Measurements from ENCODE around the gene UBXN10.

UBXN10 gene

GRCh38 chr1:20152599-20152930, 33.3 kb upstream of the UBXN10 start:
- no peak for DNase-seq

DNA sequence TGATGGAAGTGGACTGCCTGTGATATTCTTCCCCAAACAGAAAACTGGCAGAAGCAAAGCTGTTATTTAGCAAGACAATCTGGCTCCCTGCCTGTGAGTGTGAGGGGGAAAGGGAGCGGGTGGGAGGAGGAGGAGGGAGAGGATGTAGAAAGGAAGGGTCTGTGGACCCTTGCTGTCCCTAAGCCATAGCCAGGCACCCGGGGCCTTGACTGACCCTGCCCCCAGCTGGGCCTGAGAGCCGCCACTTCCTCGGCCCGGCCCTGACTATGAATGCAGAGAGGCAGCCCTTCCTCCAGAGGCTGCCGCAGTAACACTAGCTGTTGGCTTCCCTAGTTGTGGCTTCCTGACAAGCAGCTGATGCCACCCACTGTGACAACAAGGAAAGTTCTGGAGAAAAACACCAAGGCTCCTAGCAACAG, 32.9 kb upstream of the UBXN10 start:
- no peak for DNase-seq

DNA sequence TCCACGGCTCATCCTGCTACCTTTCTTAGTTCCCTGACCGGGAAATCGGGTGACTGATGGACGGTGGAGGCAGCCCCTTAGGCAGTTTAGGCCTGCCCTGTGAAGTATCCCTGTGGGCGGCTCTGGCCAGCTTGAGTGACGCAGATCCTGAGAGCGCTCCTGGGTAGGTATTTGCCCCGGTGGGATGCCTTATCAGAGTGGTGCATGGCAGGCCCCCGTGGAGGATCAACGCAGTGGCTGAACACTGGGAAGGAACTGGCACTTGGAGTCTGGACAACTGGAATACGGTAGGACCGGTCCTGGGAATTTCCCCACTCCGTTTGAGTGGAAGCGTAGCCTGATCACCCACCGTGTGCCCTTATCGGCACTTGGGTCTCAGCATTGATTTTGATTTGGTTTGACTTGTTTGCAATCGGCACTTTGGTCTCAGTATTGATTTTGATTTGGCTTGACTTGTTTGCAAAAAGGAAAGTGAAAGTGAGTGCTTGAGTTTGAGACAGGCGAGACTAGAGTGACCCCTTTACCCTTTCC, 31.5 kb upstream of the UBXN10 start:
- DNase-seq, result no peak

DNA sequence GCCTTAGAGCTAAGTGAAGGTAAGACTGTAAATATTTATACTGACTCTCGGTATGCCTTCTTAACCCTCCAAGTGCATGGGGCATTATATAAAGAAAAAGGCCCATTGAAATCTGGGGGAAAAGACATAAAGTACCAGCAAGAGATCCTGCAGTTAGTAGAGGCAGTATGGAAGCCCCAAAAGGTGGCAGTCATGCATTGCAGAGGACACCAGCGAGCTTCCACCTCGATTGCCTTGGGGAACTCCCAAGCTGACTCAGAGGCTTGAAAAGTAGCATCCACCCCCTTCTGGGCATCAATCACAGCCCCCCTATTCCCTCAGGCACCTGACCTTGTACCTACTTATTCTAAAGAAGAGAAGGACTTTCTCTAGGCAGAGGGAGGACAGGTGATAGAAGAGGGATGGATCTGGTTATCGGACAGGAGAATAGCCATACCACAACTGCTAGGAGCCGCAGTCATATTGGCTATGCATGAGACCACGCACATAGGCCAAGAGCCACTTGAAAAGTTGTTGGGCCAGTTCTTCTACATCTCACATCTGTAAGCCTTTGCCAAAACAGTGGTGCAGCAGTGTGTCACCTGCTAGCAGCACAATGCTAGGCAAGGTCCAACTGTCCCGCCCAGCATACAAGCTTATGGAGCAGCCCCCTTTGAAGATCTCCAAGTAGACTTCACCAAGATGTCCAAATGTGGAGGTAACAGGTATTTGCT, 27.4 kb upstream of the UBXN10 start:
- no peak for DNase-seq

- DNase-seq, result no peak
These were observed 25.9 kb upstream of the UBXN10 start for GRCh38 chr1:20160034-20160433.

DNA sequence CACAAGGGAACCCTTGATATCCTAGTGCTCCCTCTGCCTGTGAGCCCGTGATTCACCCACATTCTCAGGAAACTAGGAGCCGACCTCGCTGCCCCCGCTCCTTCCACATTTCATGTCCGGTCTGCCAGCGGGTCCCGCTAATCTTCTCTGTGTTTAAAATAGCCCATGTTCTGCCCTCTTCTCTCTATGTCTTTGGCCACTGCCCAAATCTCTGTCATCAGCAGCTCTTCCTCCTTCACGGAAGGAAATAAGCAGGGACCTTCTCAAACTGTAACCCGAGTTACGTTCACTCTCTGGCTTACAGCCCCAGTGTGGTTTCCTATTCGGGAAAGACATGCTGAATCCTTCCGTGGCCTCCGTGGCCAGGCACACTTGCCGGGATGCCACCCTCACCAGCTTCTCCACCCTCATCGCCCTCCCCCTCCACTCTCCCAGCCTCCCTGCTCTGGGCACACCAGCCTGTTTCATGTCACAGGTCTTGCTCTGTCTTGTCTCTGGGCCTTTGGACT, 21.1 kb upstream of the UBXN10 start:
- no peak for DNase-seq

DNA sequence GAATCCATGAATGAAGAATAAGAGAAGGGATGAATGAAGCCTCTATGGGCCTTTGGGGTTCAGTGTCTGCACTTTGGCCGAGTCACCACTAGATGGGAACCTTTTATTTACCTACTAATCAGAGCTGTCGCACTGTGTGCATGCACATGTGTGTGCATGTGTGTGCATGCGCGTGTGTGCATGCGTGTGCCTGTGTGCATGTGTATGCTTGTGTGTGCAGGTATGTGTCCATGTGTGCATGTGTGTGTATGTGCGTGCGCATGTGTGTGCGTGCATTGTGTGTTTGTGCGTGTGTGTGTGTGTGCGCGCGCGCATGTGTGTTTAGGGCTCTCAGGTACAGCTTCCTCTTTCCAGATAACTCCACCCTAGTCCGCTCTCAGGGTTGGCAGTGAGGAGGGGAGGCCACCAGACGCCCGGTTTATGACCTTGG, 20.4 kb upstream of the UBXN10 start:
- DNase-seq, result no peak

- no peak for DNase-seq
These were observed 19.8 kb upstream of the UBXN10 start for GRCh38 chr1:20166051-20166450.

DNA sequence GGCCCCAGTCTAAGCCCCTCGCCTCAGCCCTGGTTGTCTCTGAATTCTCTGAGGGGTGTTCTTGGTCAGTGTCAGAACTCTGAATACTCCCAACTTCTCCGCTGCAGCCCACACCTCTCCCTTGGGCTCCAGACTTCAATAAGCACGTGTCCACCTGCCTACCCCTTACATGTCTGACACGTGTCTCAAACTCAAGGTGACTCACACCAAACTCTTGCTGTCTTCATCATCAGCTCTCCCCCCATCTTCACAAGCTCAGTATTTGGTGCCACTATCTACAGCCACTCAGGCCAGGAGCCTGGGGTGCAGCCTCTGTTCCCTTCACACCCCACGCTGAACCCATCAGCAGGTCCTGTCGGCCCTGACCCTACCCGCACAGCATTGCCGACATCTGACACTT, 18.8 kb upstream of the UBXN10 start:
- DNase-seq, result no peak

GRCh38 chr1:20168564-20169491, 17.1 kb upstream of the UBXN10 start:
- no peak for DNase-seq

- no peak for DNase-seq
These were observed 16.0 kb upstream of the UBXN10 start for GRCh38 chr1:20169932-20170331.

DNA sequence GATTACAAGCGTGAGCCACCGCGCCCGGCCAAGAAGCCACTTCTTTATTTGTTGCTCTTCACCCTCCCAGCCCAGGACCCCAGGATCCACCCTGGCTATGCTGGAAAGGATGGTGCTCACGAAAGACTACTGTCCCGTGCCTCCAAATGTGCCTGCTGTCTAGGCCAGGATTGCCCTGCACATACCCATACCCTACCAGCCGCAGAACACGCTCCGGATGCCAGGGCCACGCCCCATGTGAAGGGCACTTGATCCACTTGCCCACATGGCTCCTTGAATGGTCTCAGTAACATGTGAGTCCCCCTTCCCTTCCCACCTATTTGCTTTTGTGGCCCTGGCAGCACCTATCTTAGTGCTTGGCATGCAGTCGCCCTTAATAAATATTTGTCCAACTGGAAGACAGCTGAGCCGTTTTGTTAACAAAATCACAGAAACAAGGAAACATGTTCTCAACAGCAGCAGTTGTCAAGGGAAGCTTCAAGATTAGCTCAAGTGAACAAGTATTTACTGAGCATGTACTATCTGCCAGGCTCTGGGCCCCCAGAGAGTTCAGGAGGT, 13.8 kb upstream of the UBXN10 start:
- DNase-seq, result no peak

DNA sequence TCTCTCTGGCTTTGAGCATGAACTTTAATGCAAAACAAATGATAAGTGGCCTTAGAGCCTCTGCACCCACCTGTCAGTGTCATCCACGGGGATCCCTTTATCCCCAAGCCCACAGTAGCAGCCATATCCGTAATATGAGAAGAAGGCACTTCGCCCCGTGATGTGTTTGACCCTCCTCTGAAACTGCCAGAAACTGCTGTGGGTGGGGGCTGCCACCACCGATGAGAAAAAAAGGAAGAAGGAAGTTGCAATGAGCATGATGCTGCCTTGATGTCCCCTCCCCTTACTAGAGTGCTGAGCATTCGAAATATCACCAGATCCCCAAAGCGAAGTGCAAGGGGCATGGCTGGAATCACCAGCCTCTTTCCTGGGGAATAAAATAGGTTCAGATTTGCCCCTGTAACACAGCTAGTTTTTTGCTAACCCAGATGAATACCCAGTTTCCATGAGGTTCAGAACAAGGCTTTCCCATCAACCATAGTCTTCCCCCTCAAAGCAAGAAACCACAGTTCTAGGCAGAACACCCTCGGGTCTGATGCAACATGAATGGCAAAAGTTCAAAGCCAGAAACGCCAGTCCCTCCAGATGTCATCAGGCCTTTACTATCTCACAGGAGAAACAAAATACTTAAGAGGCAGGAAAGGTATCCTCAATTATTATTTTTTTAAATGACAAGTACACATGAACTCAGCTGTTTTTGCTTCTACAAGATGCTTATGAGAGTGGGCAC, 10.8 kb upstream of the UBXN10 start:
- no peak for DNase-seq

GRCh38 chr1:20178634-20179370, 7.1 kb upstream of the UBXN10 start:
- DNase-seq, result no peak

- no peak for DNase-seq
These were observed 6.3 kb upstream of the UBXN10 start for GRCh38 chr1:20179371-20180128.

DNA sequence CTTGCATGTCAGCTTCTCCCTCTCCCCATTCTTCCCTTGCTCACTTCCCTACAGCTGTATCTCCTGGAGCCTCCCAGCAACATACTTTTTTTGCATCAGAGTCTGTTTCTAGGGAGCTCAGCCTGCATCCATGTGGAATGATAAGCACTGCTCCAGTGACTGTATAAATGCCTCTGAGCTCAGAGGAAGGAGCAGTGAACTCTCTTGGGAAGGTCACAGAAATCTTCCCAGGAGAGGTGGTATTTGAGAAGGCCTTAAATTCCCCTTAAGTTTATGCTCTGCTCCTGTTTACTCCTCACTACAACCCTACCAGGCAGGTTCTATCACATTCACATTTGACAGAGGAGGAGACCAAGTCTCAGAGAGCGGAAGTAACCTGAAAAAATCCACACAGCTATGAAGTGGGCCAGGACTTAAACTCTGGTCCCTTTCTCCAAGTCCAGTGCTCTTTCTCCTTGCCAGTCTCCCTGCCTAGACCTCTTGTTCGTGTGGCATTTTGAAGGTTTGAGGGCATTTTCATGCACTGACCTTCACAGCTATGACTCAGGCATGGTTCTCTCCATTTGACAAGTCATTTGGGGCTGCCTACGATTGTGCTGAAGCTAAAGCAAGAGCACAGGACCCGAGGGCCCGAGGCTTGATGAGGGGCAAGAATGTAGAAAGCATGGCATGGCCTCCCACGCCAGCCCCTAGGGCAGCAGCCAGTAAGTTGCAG, 5.6 kb upstream of the UBXN10 start:
- DNase-seq, result no peak

DNA sequence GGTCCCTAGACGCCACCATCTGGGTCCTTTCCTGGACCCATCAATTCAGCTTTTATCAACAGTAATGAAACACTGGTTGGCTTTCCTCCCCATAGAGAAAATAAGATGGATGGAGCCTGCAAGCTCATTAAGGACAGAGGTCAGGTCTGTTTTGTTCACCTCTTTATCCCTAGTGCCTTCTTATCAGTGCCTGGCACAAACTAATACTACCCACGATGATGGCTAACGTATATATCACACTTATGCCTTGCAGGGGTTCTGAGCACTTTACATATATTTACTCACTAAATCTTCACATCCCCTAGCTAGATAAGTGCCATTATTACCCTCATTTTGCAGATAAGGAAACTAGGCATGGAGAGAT, 5.1 kb upstream of the UBXN10 start:
- no peak for DNase-seq

DNA sequence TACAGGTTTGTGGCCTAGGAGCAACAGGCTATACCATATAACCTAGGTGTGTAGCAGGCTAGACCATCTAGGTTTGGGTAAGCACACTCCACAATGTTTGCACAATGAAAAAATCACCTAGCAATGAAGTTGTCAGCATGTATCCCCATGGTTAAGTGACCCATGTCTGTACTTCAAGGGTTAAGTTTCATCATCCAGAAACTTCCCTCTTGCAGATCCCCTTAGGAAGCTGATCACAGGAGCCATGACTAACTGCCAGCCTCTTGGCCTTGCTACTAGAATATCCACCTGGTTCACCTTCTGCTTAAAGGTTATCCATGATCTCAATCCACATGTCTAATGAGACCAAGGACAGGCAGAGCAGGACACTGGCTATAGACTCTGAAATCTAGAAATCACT, 3.5 kb upstream of the UBXN10 start:
- DNase-seq, result no peak

DNA sequence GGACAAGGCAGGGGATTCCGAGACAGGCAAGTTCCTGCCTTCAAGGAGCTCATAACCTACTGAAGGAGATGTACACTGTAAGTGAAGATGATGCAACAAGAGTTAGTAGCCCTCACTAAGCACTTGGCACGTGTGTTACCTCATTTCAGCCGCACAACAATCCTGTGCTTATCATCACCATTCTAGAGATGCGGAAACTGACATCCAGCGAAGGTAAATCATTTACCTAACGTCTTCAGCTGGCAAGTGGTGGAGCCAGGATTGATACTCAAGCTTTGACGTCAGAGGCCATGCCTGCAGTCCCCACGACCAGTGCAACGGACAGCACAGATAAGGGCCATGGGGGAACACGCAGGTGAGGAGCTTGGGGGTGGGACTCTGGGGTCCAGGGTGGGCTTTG, 2.9 kb upstream of the UBXN10 start:
- DNase-seq, result no peak

- no peak for DNase-seq
These were observed 2.2 kb upstream of the UBXN10 start for GRCh38 chr1:20183616-20184271.

All from activated naive CD4-positive, alpha-beta T cell (primary cell).